Karpas-422 (cell line): ENCODE measurements around the gene DPH2. TPM values are rescaled to one million over a fixed set of nuclear protein-coding genes. Genes with fewer than 3 reads are reported as not detected.

Experiments used
- DNase-seq: peaks from one replicate; pipeline ENCODE4 v3.0.0-alpha.2; 2015
- H2AFZ ChIP-seq: fragments of 200-600 bp; sonication (generic); 2 replicates; pipeline ENCODE4 v1.6.1; 2014; ENCODE audit warnings: antibody characterized with exemption, low read length, mixed read lengths
- H3K27ac ChIP-seq: fragments of 200-600 bp; sonication (generic); 2 replicates; pipeline ENCODE4 v1.5.1; 2014; ENCODE audit warnings: mild to moderate bottlenecking, low read length, moderate library complexity
- H3K27me3 ChIP-seq: fragments of 200-600 bp; sonication (generic); 2 replicates; pipeline ENCODE4 v1.6.1; 2014; ENCODE audit warnings: low read length, mixed read lengths
- H3K36me3 ChIP-seq: fragments of 200-600 bp; sonication (generic); 2 replicates; pipeline ENCODE4 v1.6.1; 2014; ENCODE audit warnings: low read length, mixed read lengths; ENCODE audit not compliant: insufficient read depth
- H3K4me1 ChIP-seq: fragments of 200-600 bp; sonication (generic); 2 replicates; pipeline ENCODE4 v1.6.1; 2014; ENCODE audit warnings: mild to moderate bottlenecking, low read length, mixed read lengths
- H3K4me2 ChIP-seq: fragments of 200-600 bp; sonication (generic); 2 replicates; pipeline ENCODE4 v1.6.1; 2014; ENCODE audit warnings: low read length, low read depth, mild to moderate bottlenecking; ENCODE audit not compliant: poor library complexity, severe bottlenecking
- H3K4me3 ChIP-seq: fragments of 200-600 bp; sonication (generic); 2 replicates; pipeline ENCODE4 v1.5.1; 2014; ENCODE audit warnings: mild to moderate bottlenecking, antibody characterized with exemption, low read length, mixed read lengths
- H3K79me2 ChIP-seq: fragments of 200-600 bp; sonication (generic); 2 replicates; pipeline ENCODE4 v1.6.1; 2014; ENCODE audit warnings: mild to moderate bottlenecking, low read length, mixed read lengths
- H3K9ac ChIP-seq: fragments of 200-600 bp; sonication (generic); 2 replicates; pipeline ENCODE4 v1.6.0; 2014; ENCODE audit warnings: low read length
- H3K9me2 ChIP-seq: fragments of 200-600 bp; sonication (generic), shearing (Covaris generic); replicated peaks from 2 replicates; pipeline ENCODE4 v1.6.0; 2014; ENCODE audit warnings: mild to moderate bottlenecking, low read length, moderate library complexity; ENCODE audit not compliant: insufficient read depth
- H3K9me3 ChIP-seq: fragments of 300-700, 200-600 bp; sonication (generic); 2 replicates; pipeline ENCODE4 v1.6.1; 2014; ENCODE audit warnings: low read length, mixed read lengths
- H4K20me1 ChIP-seq: fragments of 200-600 bp; sonication (generic); 2 replicates; pipeline ENCODE4 v1.6.1; 2014; ENCODE audit warnings: mild to moderate bottlenecking, antibody characterized with exemption, low read length, low read depth; ENCODE audit not compliant: insufficient read depth
- total RNA-seq: library from RNA; depleted of rRNA; stranded (reverse); fragments of >200 nt; shearing (Covaris generic); gene quantifications from 2 replicates; pipeline ENCODE4 v1.2.3, GENCODE V29; 2014; ENCODE audit warnings: low replicate concordance

Gene DPH2
- total RNA-seq, 1 experiment from 2014 or later: 42.2 TPM

DNA sequence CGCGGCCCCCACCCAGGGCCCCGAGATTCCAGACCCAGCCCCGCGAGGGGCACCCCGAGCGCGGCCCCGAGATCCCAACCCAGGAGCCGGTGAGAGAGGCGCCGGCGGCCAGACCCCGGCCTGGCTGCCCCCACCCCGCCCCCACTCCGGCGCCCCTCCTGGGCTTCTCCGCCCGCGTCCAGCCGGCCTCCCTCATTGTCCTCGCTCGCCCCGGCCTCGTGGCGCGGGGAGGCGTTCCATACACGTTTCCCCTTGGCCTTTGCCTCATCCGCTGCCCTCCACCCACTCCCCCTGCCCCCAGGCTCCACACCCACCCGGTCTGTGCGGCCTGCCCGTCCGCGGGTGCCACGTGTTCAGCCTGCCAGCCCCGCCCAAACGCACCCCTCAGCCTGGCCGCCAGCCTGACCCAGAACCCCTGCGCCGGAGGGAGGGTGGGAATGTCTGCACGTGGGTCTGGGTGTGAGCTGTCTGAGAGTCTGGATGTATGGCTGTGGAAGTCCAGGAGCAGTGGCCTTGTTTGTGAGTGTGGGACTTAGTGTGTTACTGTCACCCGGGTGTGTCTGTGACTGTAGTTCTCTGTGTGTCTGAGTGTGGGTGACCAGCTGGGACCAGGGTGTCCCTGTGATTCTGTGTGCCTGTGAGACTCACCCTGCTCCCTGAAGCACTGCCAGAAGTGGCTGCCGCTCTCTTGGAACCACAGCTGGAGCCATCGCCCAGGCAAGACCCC lies 9.9 kb downstream of the DPH2 start:
- H3K4me2 ChIP-seq: peak overlapping the region; percentile 94
- H3K27me3 ChIP-seq: no peaks in the 10 kb centered on the region
- H4K20me1 ChIP-seq: peaks cover 15% of the 10 kb centered on the region
- H3K27ac ChIP-seq: peak overlapping the region; percentile 51; the same call in 1 of the 2 replicates
- H3K9me2 ChIP-seq: no peaks in the 10 kb centered on the region
- DNase-seq: peak; percentile 89
- H3K9ac ChIP-seq: peak overlapping the region; percentile 83
- H2AFZ ChIP-seq: no peak overlapping the region
- H3K4me1 ChIP-seq: peaks cover 51% of the 10 kb centered on the region
- H3K9me3 ChIP-seq: no peaks in the 10 kb centered on the region
- peaks cover 13% of the 10 kb centered on the region; the same call in 1 of the 2 replicates for H3K36me3 ChIP-seq
- peaks cover 80% of the 10 kb centered on the region for H3K79me2 ChIP-seq
- H3K4me3 ChIP-seq: peak overlapping the region; percentile 79

DNA sequence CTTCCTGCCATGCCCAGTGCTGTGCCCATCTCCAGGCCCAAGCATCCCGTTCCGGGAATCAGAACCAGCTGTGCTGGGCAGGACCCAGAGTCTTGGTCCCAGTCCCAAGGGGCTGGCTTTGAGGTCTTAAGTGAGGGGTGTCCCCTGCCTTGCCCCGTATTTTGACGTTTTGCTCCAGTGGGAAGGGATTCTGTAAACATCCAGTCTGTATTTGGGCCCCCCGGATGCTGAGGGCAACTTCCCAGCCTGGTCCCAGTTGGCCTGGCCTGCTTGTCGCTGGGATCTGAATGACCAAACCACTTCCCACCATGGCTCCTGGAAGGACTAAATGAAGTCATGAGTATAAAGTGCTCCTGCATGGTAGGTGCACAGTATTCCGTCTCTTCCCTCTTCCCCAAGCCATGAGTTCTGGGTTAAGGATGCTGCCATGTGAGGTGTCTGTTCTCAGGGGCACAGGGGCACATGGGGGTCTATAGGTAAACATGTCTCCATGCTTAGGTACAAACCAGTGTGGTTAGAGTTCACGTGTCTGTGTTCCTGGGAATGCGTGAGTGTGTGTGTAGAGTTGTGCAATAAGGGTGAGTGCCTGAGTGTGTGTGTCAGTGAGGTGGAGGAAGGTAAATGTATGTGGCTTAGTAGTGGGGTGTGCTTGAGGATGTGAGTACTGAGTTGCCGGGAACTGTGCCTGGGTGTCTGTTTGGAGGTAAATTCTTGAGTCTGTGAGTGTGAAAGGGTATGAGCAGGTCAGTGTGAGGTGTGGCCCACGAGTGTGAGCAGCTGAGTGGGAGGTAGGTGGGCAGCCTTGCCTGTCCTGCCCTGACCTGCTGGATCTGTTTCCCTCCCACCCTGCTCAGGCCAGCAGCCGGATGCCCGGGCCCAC lies 10.7 kb downstream of the DPH2 start:
- Histone ChIP-seq H4K20me1 (peaks cover 12% of the 10 kb centered on the region), H3K9ac (peak overlapping the region; percentile 83), H3K9me2 (no peaks in the 10 kb centered on the region), H3K4me1 (peaks cover 51% of the 10 kb centered on the region), H3K4me2 (peak overlapping the region; percentile 94), H3K27ac (peak overlapping the region; percentile 51; the same call in 1 of the 2 replicates), H2AFZ (no peak overlapping the region), H3K4me3 (peak overlapping the region; percentile 79), H3K9me3 (no peaks in the 10 kb centered on the region), H3K79me2 (peaks cover 72% of the 10 kb centered on the region), H3K27me3 (no peaks in the 10 kb centered on the region), H3K36me3 (peaks cover 13% of the 10 kb centered on the region; the same call in 1 of the 2 replicates)
- DNase-seq: no peak

DNA sequence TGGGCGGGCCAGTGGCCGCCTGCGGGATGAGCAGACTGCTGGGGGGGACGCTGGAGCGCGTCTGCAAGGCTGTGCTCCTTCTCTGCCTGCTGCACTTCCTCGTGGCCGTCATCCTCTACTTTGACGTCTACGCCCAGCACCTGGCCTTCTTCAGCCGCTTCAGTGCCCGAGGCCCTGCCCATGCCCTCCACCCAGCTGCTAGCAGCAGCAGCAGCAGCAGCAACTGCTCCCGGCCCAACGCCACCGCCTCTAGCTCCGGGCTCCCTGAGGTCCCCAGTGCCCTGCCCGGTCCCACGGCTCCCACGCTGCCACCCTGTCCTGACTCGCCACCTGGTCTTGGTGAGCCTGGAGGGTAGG lies 11.3 kb downstream of the DPH2 start:
- no peak for DNase-seq
- H3K27me3 ChIP-seq: no peaks in the 10 kb centered on the region
- H4K20me1 ChIP-seq: peaks cover 8% of the 10 kb centered on the region; the same call in 1 of the 2 replicates
- peaks cover 47% of the 10 kb centered on the region for H3K4me1 ChIP-seq
- peaks cover 12% of the 10 kb centered on the region; the same call in 1 of the 2 replicates for H3K36me3 ChIP-seq
- H3K9me2 ChIP-seq: no peaks in the 10 kb centered on the region
- H3K79me2 ChIP-seq: peaks cover 66% of the 10 kb centered on the region
- H3K4me2 ChIP-seq: peak overlapping the region; percentile 94
- H3K9ac ChIP-seq: peak overlapping the region; percentile 83
- peak overlapping the region; percentile 79; the same call in 1 of the 2 replicates for H3K4me3 ChIP-seq
- H3K9me3 ChIP-seq: no peaks in the 10 kb centered on the region
- H3K27ac ChIP-seq: no peak overlapping the region
- no peak overlapping the region for H2AFZ ChIP-seq

DNA sequence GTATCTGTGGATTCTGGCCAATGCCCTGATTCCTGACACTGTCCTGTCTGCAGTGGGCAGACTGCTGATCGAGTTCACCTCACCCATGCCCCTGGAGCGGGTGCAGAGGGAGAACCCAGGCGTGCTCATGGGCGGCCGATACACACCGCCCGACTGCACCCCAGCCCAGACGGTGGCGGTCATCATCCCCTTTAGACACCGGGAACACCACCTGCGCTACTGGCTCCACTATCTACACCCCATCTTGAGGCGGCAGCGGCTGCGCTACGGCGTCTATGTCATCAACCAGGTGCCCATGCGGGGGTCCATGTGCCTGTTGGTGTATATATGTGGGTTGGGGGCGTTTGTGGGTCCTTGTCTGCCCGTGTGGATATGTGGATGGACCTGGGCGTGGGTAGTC lies 11.8 kb downstream of the DPH2 start:
- no peaks in the 10 kb centered on the region for H3K9me3 ChIP-seq
- H3K9ac ChIP-seq: peak overlapping the region; percentile 83; the same call in 1 of the 2 replicates
- H4K20me1 ChIP-seq: peaks cover 3% of the 10 kb centered on the region; the same call in 1 of the 2 replicates
- peaks cover 6% of the 10 kb centered on the region; the same call in 1 of the 2 replicates for H3K36me3 ChIP-seq
- no peak overlapping the region for H3K4me3 ChIP-seq
- no peak overlapping the region for H3K27ac ChIP-seq
- H3K27me3 ChIP-seq: no peaks in the 10 kb centered on the region
- peak overlapping the region; percentile 94 for H3K4me2 ChIP-seq
- H3K79me2 ChIP-seq: peaks cover 61% of the 10 kb centered on the region
- peaks cover 42% of the 10 kb centered on the region for H3K4me1 ChIP-seq
- no peak for DNase-seq
- no peak overlapping the region for H2AFZ ChIP-seq
- H3K9me2 ChIP-seq: no peaks in the 10 kb centered on the region

DNA sequence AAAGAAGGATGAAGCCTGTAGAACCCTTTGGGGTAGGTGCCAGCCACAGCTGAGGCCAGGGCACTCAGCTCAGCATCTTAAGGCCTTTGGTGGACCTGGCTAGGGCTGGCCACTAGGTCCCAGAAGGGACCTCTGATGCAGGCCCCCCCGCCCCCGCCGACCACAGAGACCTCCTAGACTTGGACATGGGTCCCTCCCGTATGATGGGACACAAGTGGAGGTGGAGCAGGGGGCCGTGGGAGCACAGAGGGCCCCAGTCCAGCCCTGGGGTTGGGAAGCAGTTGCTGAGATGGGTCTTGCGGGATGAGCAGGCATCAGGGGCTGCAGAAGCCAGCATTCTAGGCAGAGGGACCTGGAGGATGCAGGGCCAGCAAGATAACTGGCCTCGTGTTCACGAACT lies 12.4 kb downstream of the DPH2 start:
- no peaks in the 10 kb centered on the region for H3K27me3 ChIP-seq
- no peak overlapping the region for H3K9ac ChIP-seq
- no peaks in the 10 kb centered on the region; the same call in 1 of the 2 replicates for H4K20me1 ChIP-seq
- H3K4me3 ChIP-seq: no peak overlapping the region
- no peaks in the 10 kb centered on the region for H3K9me2 ChIP-seq
- H3K4me2 ChIP-seq: no peak overlapping the region
- H3K79me2 ChIP-seq: peaks cover 55% of the 10 kb centered on the region
- no peaks in the 10 kb centered on the region for H3K9me3 ChIP-seq
- no peak for DNase-seq
- peaks cover under 1% of the 10 kb centered on the region; the same call in 1 of the 2 replicates for H3K36me3 ChIP-seq
- peaks cover 36% of the 10 kb centered on the region for H3K4me1 ChIP-seq
- no peak overlapping the region for H2AFZ ChIP-seq
- no peak overlapping the region for H3K27ac ChIP-seq

DNA sequence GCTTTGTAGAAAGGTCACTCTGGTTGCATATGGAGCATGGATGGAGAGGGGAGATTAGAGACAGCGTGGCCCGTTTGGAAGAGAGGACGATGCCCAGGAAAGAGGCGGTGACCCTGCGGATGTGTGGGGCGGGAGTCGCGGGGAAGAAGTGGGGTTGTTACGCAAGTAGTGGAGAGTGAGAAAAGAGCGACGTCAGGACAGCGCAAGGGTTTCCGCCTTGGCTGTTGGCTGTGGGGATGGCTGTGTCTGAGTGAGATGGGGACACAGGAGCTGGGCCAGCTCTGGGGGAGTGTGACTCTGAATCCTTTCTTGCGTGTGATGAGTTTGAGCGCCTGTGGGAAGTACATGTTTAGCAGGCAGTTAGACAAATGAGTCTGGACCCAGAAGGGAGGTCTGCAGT lies 13.0 kb downstream of the DPH2 start:
- no peaks in the 10 kb centered on the region for H3K9me3 ChIP-seq
- H3K4me3 ChIP-seq: no peak overlapping the region
- H3K9ac ChIP-seq: no peak overlapping the region
- H4K20me1 ChIP-seq: no peaks in the 10 kb centered on the region; the same call in 1 of the 2 replicates
- no peak for DNase-seq
- H3K9me2 ChIP-seq: no peaks in the 10 kb centered on the region
- no peak overlapping the region for H3K27ac ChIP-seq
- no peak overlapping the region for H2AFZ ChIP-seq
- peaks cover 51% of the 10 kb centered on the region for H3K79me2 ChIP-seq
- H3K27me3 ChIP-seq: no peaks in the 10 kb centered on the region
- H3K36me3 ChIP-seq: no peaks in the 10 kb centered on the region
- no peak overlapping the region for H3K4me2 ChIP-seq
- H3K4me1 ChIP-seq: peaks cover 30% of the 10 kb centered on the region

DNA sequence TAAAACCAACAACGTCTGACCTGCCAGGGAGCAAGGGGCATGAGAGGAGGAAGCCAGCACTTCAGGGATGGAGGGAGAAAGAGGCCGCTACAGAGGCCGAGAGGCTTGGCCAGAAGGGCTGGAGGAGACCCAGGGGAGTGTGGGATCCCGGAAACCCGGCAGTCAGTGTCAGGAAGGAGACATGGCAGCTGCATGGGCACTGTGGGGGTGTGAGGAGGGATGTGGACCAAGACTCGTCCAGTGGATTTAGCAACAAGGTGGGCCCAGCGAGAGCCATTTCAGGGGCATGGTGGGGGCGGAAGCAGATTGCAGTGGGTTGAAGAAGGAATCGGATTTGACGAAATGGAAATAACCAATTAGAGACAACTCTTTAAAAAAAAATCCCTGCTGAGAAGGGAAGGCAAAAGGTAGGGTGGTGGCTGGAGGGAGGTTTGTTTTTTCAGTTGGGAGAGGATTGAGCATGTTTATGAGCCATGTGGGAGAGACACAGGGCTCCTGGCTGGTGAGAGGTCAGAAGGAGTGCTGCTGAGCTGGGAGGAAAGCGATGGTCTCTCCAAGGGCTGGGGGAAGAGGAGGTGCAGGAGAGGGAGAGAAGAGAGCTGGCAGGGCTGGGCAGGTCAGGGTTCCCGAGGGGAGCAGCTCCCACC lies 13.6 kb downstream of the DPH2 start:
- Histone ChIP-seq H3K9ac (no peak overlapping the region), H3K4me3 (no peak overlapping the region), H3K9me3 (no peaks in the 10 kb centered on the region), H3K4me2 (no peak overlapping the region), H3K27me3 (no peaks in the 10 kb centered on the region), H2AFZ (no peak overlapping the region), H3K4me1 (peaks cover 24% of the 10 kb centered on the region), H3K36me3 (no peaks in the 10 kb centered on the region), H3K27ac (no peak overlapping the region), H3K9me2 (no peaks in the 10 kb centered on the region), H3K79me2 (peaks cover 46% of the 10 kb centered on the region), H4K20me1 (no peaks in the 10 kb centered on the region)
- DNase-seq: no peak
